ENCODE measurements around the gene ZNF646. TPM values are rescaled to one million over a fixed set of nuclear protein-coding genes. Genes with fewer than 3 reads are reported as not detected.

Gene ZNF646
- total RNA-seq, 2 experiments from 2014 or later, result 22.0 to 24.4 TPM

- ATAC-seq, result no peak
- POLR2A ChIA-PET, result no interaction called here
- no peak overlapping the region for H3K27ac Mint-ChIP-seq
- H3K4me3 Mint-ChIP-seq, result no peak overlapping the region
- H3K4me1 Mint-ChIP-seq (ENCODE audit: low read depth), result peaks cover 4% of the 10 kb centered on the region
- TF ChIP-seq CTCF (IDR thresholded peaks at IDR 0.05), result no peak
- H3K9me3 Mint-ChIP-seq, result no peaks in the 10 kb centered on the region
- peaks cover 4% of the 10 kb centered on the region for H3K36me3 Mint-ChIP-seq (ENCODE audit: low read depth)
- no peaks in the 10 kb centered on the region for H3K27me3 Mint-ChIP-seq
- CTCF ChIA-PET, result no interaction called here
- intact Hi-C loops (cut with micrococcal nuclease), result no loop called here
- DNase-seq, result no peak
These were observed 18.6 kb upstream of the ZNF646 start for GRCh38 chr16:31055613-31056012.

- H3K4me3 Mint-ChIP-seq, result no peak overlapping the region
- TF ChIP-seq CTCF (IDR thresholded peaks at IDR 0.05), result no peak
- H3K27ac Mint-ChIP-seq, result no peak overlapping the region
- H3K4me1 Mint-ChIP-seq (ENCODE audit: low read depth), result peaks cover 29% of the 10 kb centered on the region
- H3K36me3 Mint-ChIP-seq (ENCODE audit: low read depth), result peaks cover 23% of the 10 kb centered on the region
- intact Hi-C loops (cut with micrococcal nuclease), result no loop called here
- ChIA-PET POLR2A (no interaction called here), CTCF (interaction anchor here (1.4 kb wide), 1 partner anchor 76 kb away, joined by 5 read pairs; the partner anchor contains the start of gene HSD3B7)
- ATAC-seq (no peak), DNase-seq (no peak)
- no peaks in the 10 kb centered on the region for H3K9me3 Mint-ChIP-seq
- H3K27me3 Mint-ChIP-seq, result no peaks in the 10 kb centered on the region
These were observed 13.0 kb upstream of the ZNF646 start for GRCh38 chr16:31061126-31061812.

DNA sequence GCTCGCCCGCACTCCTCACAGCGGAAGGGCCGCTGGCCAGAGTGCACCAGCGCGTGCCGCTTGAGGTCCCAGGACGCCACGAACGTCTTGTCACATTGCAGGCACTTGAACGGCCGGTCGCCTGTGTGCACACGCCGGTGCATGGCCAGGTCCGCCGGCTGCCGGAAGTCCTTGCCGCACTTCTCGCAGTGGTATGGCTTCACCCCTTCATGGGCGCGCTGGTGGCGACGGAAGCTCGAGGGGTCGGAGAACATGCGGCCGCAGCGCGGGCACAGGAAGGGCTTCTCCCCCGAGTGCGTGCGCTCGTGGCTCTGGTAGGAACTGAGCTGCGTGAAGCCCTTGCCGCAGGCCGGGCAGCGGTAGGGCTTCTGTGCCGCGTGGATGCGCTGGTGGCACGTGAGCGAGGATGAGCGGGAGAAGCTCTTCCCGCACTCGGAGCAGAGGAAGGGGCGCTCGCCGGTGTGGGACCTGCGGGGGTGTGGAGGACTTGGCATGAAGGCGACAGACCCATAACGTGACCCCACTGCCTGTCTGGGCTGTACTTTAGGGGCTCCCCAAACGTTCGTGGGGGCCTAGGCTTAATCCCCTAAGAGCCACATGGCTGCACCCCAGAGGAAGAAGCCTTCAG is 12.3 kb upstream of the ZNF646 start:
- DNase-seq (no peak), ATAC-seq (no peak)
- Mint-ChIP-seq H3K4me3 (no peak overlapping the region), H3K9me3 (no peaks in the 10 kb centered on the region), H3K27ac (no peak overlapping the region), H3K27me3 (no peaks in the 10 kb centered on the region), H3K36me3 (ENCODE audit: low read depth) (peaks cover 23% of the 10 kb centered on the region), H3K4me1 (ENCODE audit: low read depth) (peaks cover 29% of the 10 kb centered on the region)
- intact Hi-C loops (cut with micrococcal nuclease), result no loop called here
- CTCF ChIA-PET, result no interaction called here
- POLR2A ChIA-PET, result interaction anchor here (4.4 kb wide), 1 partner anchor 12 kb away, joined by 22 read pairs; the partner anchor contains the start of genes ZNF646 and ZNF668
- TF ChIP-seq CTCF (IDR thresholded peaks at IDR 0.05), result no peak

GRCh38 chr16:31063495-31063842 is 10.8 kb upstream of the ZNF646 start:
- Mint-ChIP-seq H3K4me1 (ENCODE audit: low read depth) (peaks cover 32% of the 10 kb centered on the region), H3K4me3 (no peak overlapping the region), H3K27ac (no peak overlapping the region), H3K36me3 (ENCODE audit: low read depth) (peaks cover 23% of the 10 kb centered on the region), H3K9me3 (no peaks in the 10 kb centered on the region), H3K27me3 (no peaks in the 10 kb centered on the region)
- POLR2A ChIA-PET, result interaction anchor here (0.8 to 4.4 kb wide), 4 partner anchors 10 to 116 kb away, joined by 3 to 22 read pairs (median 3); partner anchors contain the start of genes FUS, ZNF646 and ZNF668
- ATAC-seq (no peak), DNase-seq (no peak)
- CTCF ChIA-PET, result no interaction called here
- intact Hi-C loops (cut with micrococcal nuclease), result no loop called here
- TF ChIP-seq CTCF (IDR thresholded peaks at IDR 0.05), result no peak

Measured in activated CD8-positive, alpha-beta T cell treated with anti-CD3 and anti-CD28 coated beads for 36 hours (primary cell).